ENCODE results near the gene ALDH2. TPM values are rescaled to one million over a fixed set of nuclear protein-coding genes. Genes with fewer than 3 reads are reported as not detected.

Gene ALDH2
- total and polyA plus RNA-seq, 2 of the 8 experiments (the other 6 are each of a cell fraction or from before 2014, with no cell fraction given): 25.4 to 43.8 TPM

DNA sequence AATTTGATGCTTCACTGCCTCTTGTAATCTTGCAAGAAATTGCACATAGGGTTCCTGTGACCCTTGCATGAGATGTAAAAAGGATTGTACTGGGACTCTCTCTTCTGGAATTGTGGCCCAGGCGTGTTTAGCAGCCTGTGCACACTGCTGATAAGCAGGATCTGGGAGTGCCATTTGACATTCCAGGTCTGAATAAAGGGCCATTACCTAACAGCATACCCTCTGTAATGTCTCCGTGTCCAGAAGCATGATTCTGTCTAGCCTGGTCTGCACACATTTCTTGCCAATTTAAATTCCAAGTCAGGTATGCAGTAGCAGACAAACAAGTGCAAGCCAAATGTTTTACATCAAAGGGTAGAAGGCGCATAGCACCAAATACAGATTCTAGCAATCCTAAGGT, 57.2 kb downstream of the ALDH2 start:
- FAIRE-seq: no peak
- H3K56ac ChIP-seq (replicated peaks; ENCODE audit: insufficient read length, low read depth, low read length): no peak overlapping the region
- no peak overlapping the region for H4K5ac ChIP-seq (ENCODE audit: insufficient read length, low read depth, low read length)
- H3K36me3 ChIP-seq (ENCODE audit: control insufficient read depth in 2 of 4, insufficient read depth in 4 of 4, low read length in 3 of 4): no peaks in the 10 kb centered on the region
- no peaks in the 10 kb centered on the region for H3K23me2 ChIP-seq (ENCODE audit: low read depth, low read length)
- H2AFZ ChIP-seq (ENCODE audit: low read length): no peak overlapping the region
- H3K4me3 ChIP-seq (ENCODE audit: extremely low read depth in 1 of 4, insufficient read depth in 2 of 4, low read depth in 3 of 4, low read length in 4 of 4): no peak overlapping the region
- no peak overlapping the region for H2BK15ac ChIP-seq (ENCODE audit: low read length)
- H3K4me1 ChIP-seq (replicated peaks in 1 of 4; ENCODE audit: control insufficient read depth in 3 of 4, insufficient read depth in 4 of 4, low read length in 3 of 4): peaks cover 0 to 5% (median 0%) of the 10 kb centered on the region in 4 experiments; a peak in 1 of 7 replicates
- no peak overlapping the region for H2AK5ac ChIP-seq (ENCODE audit: low read depth, low read length)
- H4K20me1 ChIP-seq (replicated peaks in 1 of 2; ENCODE audit: control insufficient read depth in 1 of 2, insufficient read depth in 2 of 2, low read length in 2 of 2): no peaks in the 10 kb centered on the region
- H4K91ac ChIP-seq (replicated peaks; ENCODE audit: insufficient read length, low read length): no peak overlapping the region
- H3K23ac ChIP-seq (ENCODE audit: insufficient read length): no peak overlapping the region
- H3K79me1 ChIP-seq (ENCODE audit: low read depth, low read length): no peaks in the 10 kb centered on the region
- no peak overlapping the region for H2BK5ac ChIP-seq (ENCODE audit: low read depth, low read length)
- DNase-seq (ENCODE audit: low read depth in 1 of 2, low spot score in 2 of 2): no peak
- 74% methylated on average over 3 of the region's 3 CpGs; no CpG with 5 or more reads in 1 of the 2 experiments for WGBS, 2 experiments (ENCODE audit: extremely low coverage in 1 of 2, insufficient coverage in 1 of 2, insufficient read length in 1 of 2, insufficient replicate concordance in 2 of 2, low coverage in 1 of 2, low lambda C conversion rate in 2 of 2, missing lambda C conversion rate in 1 of 2)
- H3K9me3 ChIP-seq (ENCODE audit: insufficient read depth in 2 of 2, low read depth in 1 of 2, low read length in 1 of 2): peaks cover 0 to 4% of the 10 kb centered on the region in 2 experiments; a peak in 1 of 4 replicates
- POLR2A ChIA-PET (ENCODE audit: partially characterized antibody): interaction anchor here (0.6 kb wide), 1 partner anchor 17 kb away, joined by 3 read pairs; no protein-coding TSS in a partner anchor
- no peak overlapping the region for H2BK20ac ChIP-seq (ENCODE audit: low read length)
- H3K27ac ChIP-seq (ENCODE audit: low read depth, low read length): no peak overlapping the region
- H3K9ac ChIP-seq (replicated peaks in 1 of 4; ENCODE audit: extremely low read depth in 1 of 4, low read depth in 3 of 4, low read length in 3 of 4): no peak overlapping the region
- H3K14ac ChIP-seq (ENCODE audit: insufficient read length): no peak overlapping the region
- H3K4me2 ChIP-seq (ENCODE audit: insufficient read depth in 1 of 2, low read depth in 2 of 2, low read length in 2 of 2): no peak overlapping the region
- no peak overlapping the region for H4K8ac ChIP-seq (ENCODE audit: extremely low read depth, insufficient read depth, low read length)
- no peak overlapping the region for H3K4ac ChIP-seq (replicated peaks; ENCODE audit: insufficient read length, low read depth, low read length)
- no peak overlapping the region for H3K18ac ChIP-seq (ENCODE audit: extremely low read depth, low read length)
- TF ChIP-seq CHD2 (IDR thresholded peaks at IDR 0.05; ENCODE audit: low read length) (no peak), MAFK (IDR thresholded peaks at IDR 0.05; ENCODE audit: low read depth, low read length) (no peak), TAF1 (IDR thresholded peaks at IDR 0.05; ENCODE audit: low read depth, low read length) (no peak), TCF12 (IDR thresholded peaks at IDR 0.05; ENCODE audit: low read depth, low read length) (no peak)
- CTCF ChIA-PET (ENCODE audit: partially characterized antibody): interaction anchor here (0.8 to 1.9 kb wide), 5 partner anchors 9 to 150 kb away, joined by 3 to 6 read pairs (median 4); no protein-coding TSS in a partner anchor
- H3K79me2 ChIP-seq (ENCODE audit: control insufficient read depth in 1 of 2, insufficient read depth in 2 of 2, low read length in 2 of 2): no peaks in the 10 kb centered on the region
- no peak overlapping the region for H2BK120ac ChIP-seq (replicated peaks; ENCODE audit: low read depth, low read length)
- H3K27me3 ChIP-seq (replicated peaks in 1 of 4; ENCODE audit: control insufficient read depth in 3 of 4, extremely low read depth in 1 of 4, insufficient read depth in 3 of 4, low read length in 3 of 4): no peaks in the 10 kb centered on the region
- no peak overlapping the region for H2BK12ac ChIP-seq (ENCODE audit: low read depth, low read length)
